Caco-2 (cell line): ENCODE data around the gene NPHP4. TPM values are rescaled to one million over a fixed set of nuclear protein-coding genes. Genes with fewer than 3 reads are reported as not detected.

ENCODE experiments used
- BruUV-seq: library from RNA; stranded (reverse); fragments of 400-500 nt; replicated peaks from 2 replicates; lab custom pipeline; 2021; lab: Mats Ljungman, UMichigan
- CTCF ChIA-PET: fragments of 300-600 bp; sonication (Branson Sonifier 250); formaldehyde crosslinking; loops from one replicate; lab custom pipeline; 2022; ENCODE audit warnings: antibody characterized with exemption; lab: Charles Lee
- POLR2A ChIA-PET: fragments of 300-600 bp; sonication (Branson Sonifier 250); formaldehyde crosslinking; loops from one replicate; lab custom pipeline; 2022; ENCODE audit warnings: antibody characterized with exemption; lab: Charles Lee
- DNase-seq, 2 experiments: peaks; one replicate each; pipeline versions ENCODE4 v3.0.0 to v3.0.0-alpha.2; 2020 to 2022
- H3K27me3 ChIP-seq: replicated peaks from 2 replicates; pipeline ENCODE4 v1.6.0; 2011; ENCODE audit warnings: low read length; ENCODE audit not compliant: control insufficient read depth, insufficient read depth
- H3K36me3 ChIP-seq: 2 replicates; pipeline ENCODE4 v1.5.1; 2011; ENCODE audit warnings: low read length; ENCODE audit not compliant: control insufficient read depth, insufficient read depth
- H3K4me1 ChIP-seq: fragments of 250-450 bp; sonication (Bioruptor Pico); 2 replicates; pipeline ENCODE4 v1.5.1; 2020; ENCODE audit warnings: mild to moderate bottlenecking
- H3K4me3 ChIP-seq: 2 replicates; pipeline ENCODE4 v1.5.1; 2011; ENCODE audit warnings: low read depth, mild to moderate bottlenecking, control low read depth, low read length
- H3K9me3 ChIP-seq: fragments of 250-450 bp; sonication (Bioruptor Pico); 2 replicates; pipeline ENCODE4 v1.5.1; 2020; ENCODE audit warnings: mild to moderate bottlenecking, moderate library complexity
- H3K27ac Mint-ChIP-seq: one replicate; pipeline ENCODE4 v1.8.0; 2022; ENCODE audit warnings: mixed read lengths; ENCODE audit not compliant: unreplicated experiment
- H3K27me3 Mint-ChIP-seq: one replicate; pipeline ENCODE4 v1.8.0; 2022; ENCODE audit warnings: mixed read lengths; ENCODE audit not compliant: insufficient read depth, unreplicated experiment
- H3K36me3 Mint-ChIP-seq: one replicate; pipeline ENCODE4 v1.8.0; 2022; ENCODE audit warnings: mild to moderate bottlenecking, mixed read lengths; ENCODE audit not compliant: insufficient read depth, unreplicated experiment
- H3K4me1 Mint-ChIP-seq: one replicate; pipeline ENCODE4 v1.8.0; 2022; ENCODE audit warnings: low read depth, mixed read lengths; ENCODE audit not compliant: unreplicated experiment
- H3K4me3 Mint-ChIP-seq: one replicate; pipeline ENCODE4 v1.8.0; 2022; ENCODE audit warnings: mild to moderate bottlenecking, moderate library complexity, mixed read lengths; ENCODE audit not compliant: unreplicated experiment
- H3K9me3 Mint-ChIP-seq: one replicate; pipeline ENCODE4 v1.8.0; 2022; ENCODE audit warnings: mixed read lengths; ENCODE audit not compliant: unreplicated experiment
- intact Hi-C: fragments of 100-400 bp; cut with micrococcal nuclease; formaldehyde crosslinking; loops from one replicate; pipeline ENCODE4 v1.10.0; 2022; ENCODE audit not compliant: unreplicated experiment
- total RNA-seq: library from RNA; stranded (reverse); gene quantifications from 2 replicates; pipeline ENCODE4 v1.2.3, GENCODE V29; 2022
- TF ChIP-seq, protein P1 (sequence below), 2 experiments: fragments of 200-600 bp in 1 of 2; IDR thresholded peaks; 1 replicate in 1 of 2; 2 replicates in 1 of 2; pipeline versions ENCODE4 v1.5.1 to v1.8.0; 2011 to 2022; ENCODE audit warnings: antibody characterized with exemption in 1 of 2, control low read depth in 1 of 2, inconsistent platforms in 1 of 2, low read depth in 1 of 2, low read length in 1 of 2, mild to moderate bottlenecking in 1 of 2, moderate library complexity in 1 of 2; ENCODE audit not compliant: insufficient read depth in 1 of 2, severe bottlenecking in 1 of 2, unreplicated experiment in 1 of 2

The NPHP4 gene
- total RNA-seq, 1 experiment from 2014 or later, result 12.3 TPM

GRCh38 chr1:5864256-5864655, 128.0 kb downstream of the NPHP4 start:
- POLR2A ChIA-PET, result no interaction called here
- no peaks in the 10 kb centered on the region for H3K36me3 ChIP-seq

DNA sequence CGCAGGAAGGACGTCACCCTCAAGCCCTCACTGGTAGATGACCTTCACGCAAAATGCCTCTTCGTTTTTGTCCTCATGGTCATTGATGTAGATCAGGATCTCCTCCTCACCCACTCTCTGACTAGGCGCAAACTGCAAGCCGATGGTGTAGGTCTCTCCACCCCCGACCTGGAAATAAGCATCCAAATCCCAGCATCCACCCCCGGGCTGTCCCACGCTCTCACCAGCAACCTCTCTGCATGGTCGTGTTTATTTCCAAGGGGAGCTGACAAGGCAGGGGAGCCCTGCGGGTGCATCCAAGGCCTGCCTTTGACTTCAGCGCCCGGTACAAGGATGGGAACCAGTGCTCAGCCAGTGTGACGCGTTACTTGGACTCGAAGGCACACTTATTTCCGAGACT, 129.0 kb downstream of the NPHP4 start:
- intact Hi-C loops, result no loop called here
- ChIA-PET POLR2A (no interaction called here), CTCF (no interaction called here)
- TF ChIP-seq, protein P1, sequence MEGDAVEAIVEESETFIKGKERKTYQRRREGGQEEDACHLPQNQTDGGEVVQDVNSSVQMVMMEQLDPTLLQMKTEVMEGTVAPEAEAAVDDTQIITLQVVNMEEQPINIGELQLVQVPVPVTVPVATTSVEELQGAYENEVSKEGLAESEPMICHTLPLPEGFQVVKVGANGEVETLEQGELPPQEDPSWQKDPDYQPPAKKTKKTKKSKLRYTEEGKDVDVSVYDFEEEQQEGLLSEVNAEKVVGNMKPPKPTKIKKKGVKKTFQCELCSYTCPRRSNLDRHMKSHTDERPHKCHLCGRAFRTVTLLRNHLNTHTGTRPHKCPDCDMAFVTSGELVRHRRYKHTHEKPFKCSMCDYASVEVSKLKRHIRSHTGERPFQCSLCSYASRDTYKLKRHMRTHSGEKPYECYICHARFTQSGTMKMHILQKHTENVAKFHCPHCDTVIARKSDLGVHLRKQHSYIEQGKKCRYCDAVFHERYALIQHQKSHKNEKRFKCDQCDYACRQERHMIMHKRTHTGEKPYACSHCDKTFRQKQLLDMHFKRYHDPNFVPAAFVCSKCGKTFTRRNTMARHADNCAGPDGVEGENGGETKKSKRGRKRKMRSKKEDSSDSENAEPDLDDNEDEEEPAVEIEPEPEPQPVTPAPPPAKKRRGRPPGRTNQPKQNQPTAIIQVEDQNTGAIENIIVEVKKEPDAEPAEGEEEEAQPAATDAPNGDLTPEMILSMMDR (IDR thresholded peaks at IDR 0.05; ENCODE audit: insufficient read depth in 1 of 2, low read depth in 1 of 2, low read length in 1 of 2, severe bottlenecking in 1 of 2, unreplicated experiment in 1 of 2), result no peak
- Mint-ChIP-seq H3K4me1 (no peaks in the 10 kb centered on the region), H3K36me3 (no peaks in the 10 kb centered on the region), H3K4me3 (no peak overlapping the region), H3K9me3 (no peaks in the 10 kb centered on the region), H3K27ac (no peak overlapping the region), H3K27me3 (no peaks in the 10 kb centered on the region)
- Histone ChIP-seq H3K4me1 (no peaks in the 10 kb centered on the region), H3K27me3 (no peaks in the 10 kb centered on the region), H3K4me3 (no peak overlapping the region), H3K36me3 (no peaks in the 10 kb centered on the region), H3K9me3 (no peaks in the 10 kb centered on the region)
- BruUV-seq, result no TSS peak
- DNase-seq, result no peak

More at GRCh38 chr1:5864256-5864655, 128.0 kb downstream of the NPHP4 start:
- no peak for DNase-seq
- no peaks in the 10 kb centered on the region for H3K9me3 Mint-ChIP-seq
- BruUV-seq, result no TSS peak
- no peak overlapping the region for H3K4me3 Mint-ChIP-seq
- H3K36me3 Mint-ChIP-seq, result no peaks in the 10 kb centered on the region
- intact Hi-C loops, result no loop called here
- H3K27ac Mint-ChIP-seq, result no peak overlapping the region
- H3K4me1 Mint-ChIP-seq, result no peaks in the 10 kb centered on the region
- H3K9me3 ChIP-seq, result no peaks in the 10 kb centered on the region
- CTCF ChIA-PET, result no interaction called here
- no peaks in the 10 kb centered on the region for H3K4me1 ChIP-seq
- TF ChIP-seq, protein P1 (IDR thresholded peaks at IDR 0.05; ENCODE audit: insufficient read depth in 1 of 2, low read depth in 1 of 2, low read length in 1 of 2, severe bottlenecking in 1 of 2, unreplicated experiment in 1 of 2), result no peak
- H3K27me3 ChIP-seq, result no peaks in the 10 kb centered on the region
- no peak overlapping the region for H3K4me3 ChIP-seq
- no peaks in the 10 kb centered on the region for H3K27me3 Mint-ChIP-seq

DNA sequence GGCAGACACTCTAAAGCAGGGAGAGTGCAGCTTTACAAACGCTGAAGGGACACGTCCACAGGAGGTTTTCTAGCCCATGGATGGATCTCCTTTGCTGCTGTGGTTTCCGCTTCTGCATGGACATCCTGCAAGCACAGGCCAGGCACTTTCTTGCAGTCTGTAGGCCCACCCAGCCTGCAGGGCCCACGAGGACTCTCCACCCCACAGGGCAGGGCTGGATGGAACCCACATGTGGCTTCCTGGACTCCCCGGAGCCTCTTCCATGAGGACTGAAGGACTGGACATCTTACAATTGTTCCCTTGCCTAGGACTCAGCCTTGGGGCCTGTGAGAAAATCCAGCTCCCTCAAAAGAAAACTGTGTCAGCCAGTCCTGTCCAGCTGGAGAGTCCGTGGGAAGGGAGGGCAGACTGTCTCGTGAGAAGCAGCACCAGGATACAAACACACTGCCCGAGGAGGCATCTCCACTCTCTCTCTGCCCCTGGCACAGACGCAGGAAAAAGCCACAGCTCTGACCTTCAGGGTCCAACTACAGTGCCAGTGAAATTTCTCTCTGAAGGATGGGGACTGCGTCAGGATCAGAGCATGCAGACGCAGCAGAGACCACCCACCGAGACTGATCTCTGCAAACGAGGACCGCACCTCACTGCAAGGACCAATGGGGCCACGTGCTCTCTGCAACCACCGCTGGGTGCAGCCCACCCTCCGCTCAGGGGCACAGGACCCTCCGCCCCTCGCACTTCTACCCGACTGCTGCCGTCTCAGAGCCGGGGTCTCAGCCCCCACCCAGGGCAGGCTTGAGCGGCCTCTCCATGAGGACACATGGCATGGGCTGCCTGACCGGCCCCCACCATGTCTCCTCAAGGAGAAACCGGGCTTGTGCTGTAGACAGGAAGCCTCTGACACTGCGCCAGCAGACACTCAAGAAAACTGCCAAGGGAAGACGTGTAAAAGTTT, 130.1 kb downstream of the NPHP4 start:
- Mint-ChIP-seq H3K9me3 (no peaks in the 10 kb centered on the region), H3K4me3 (no peak overlapping the region), H3K36me3 (no peaks in the 10 kb centered on the region), H3K4me1 (no peaks in the 10 kb centered on the region), H3K27me3 (no peaks in the 10 kb centered on the region), H3K27ac (no peak overlapping the region)
- no peak for DNase-seq
- intact Hi-C loops, result no loop called here
- Histone ChIP-seq H3K4me1 (no peaks in the 10 kb centered on the region), H3K36me3 (no peaks in the 10 kb centered on the region), H3K4me3 (no peak overlapping the region), H3K27me3 (no peaks in the 10 kb centered on the region), H3K9me3 (no peaks in the 10 kb centered on the region)
- BruUV-seq, result no TSS peak
- TF ChIP-seq, protein P1 (IDR thresholded peaks at IDR 0.05; ENCODE audit: insufficient read depth in 1 of 2, low read depth in 1 of 2, low read length in 1 of 2, severe bottlenecking in 1 of 2, unreplicated experiment in 1 of 2), result no peak
- CTCF ChIA-PET, result no interaction called here
- POLR2A ChIA-PET, result no interaction called here
